Naive thymus-derived CD4-positive, alpha-beta T cell (primary cell): ENCODE measurements around the gene SPTBN5. TPM values are rescaled to one million over a fixed set of nuclear protein-coding genes. Genes with fewer than 3 reads are reported as not detected.

Experiments
- ATAC-seq: fragments of 150-1000 bp; cut with Tn5 transposase; 2 replicates; pipeline ENCODE4 v1.10.0; 2021; ENCODE audit warnings: mild to moderate bottlenecking, moderate library complexity
- CTCF ChIA-PET: fragments of 350-600 bp; sonication (Branson Sonifier 250); formaldehyde crosslinking; loops from one replicate; lab custom pipeline; 2021; ENCODE audit warnings: antibody characterized with exemption; lab: Charles Lee
- POLR2A ChIA-PET: fragments of 350-600 bp; sonication (Branson Sonifier 250); formaldehyde crosslinking; loops from one replicate; lab custom pipeline; 2021; ENCODE audit warnings: antibody characterized with exemption, inconsistent platforms; lab: Charles Lee
- DNase-seq, 9 donors: peaks; one replicate each; pipeline versions ENCODE4 v3.0.0 to v3.0.0-alpha.2; 2020 to 2022; ENCODE audit warnings: mixed read lengths in 1 of 9
- H3K27ac ChIP-seq: one replicate; pipeline ENCODE4 v1.7.0; 2013; ENCODE audit warnings: mild to moderate bottlenecking, low read depth, low read length, moderate library complexity
- H3K27me3 ChIP-seq, 2 donors: one replicate each; pipeline ENCODE4 v1.7.0; 2013; ENCODE audit warnings: low read length in 2 of 2, mild to moderate bottlenecking in 2 of 2, moderate library complexity in 2 of 2; ENCODE audit not compliant: control insufficient read depth in 2 of 2, insufficient read depth in 2 of 2
- H3K36me3 ChIP-seq, 3 experiments: 1 replicate in 2 of 3; 2 replicates in 1 of 3; pipeline ENCODE4 v1.7.0; 2013; ENCODE audit warnings: low read length in 3 of 3, mild to moderate bottlenecking in 3 of 3, moderate library complexity in 1 of 3; ENCODE audit not compliant: insufficient read depth in 3 of 3, control insufficient read depth in 2 of 3
- H3K4me1 ChIP-seq, 2 donors: one replicate each; pipeline ENCODE4 v1.7.0; 2013; ENCODE audit warnings: low read length in 2 of 2, mild to moderate bottlenecking in 2 of 2, moderate library complexity in 1 of 2; ENCODE audit not compliant: control insufficient read depth in 2 of 2, insufficient read depth in 2 of 2
- H3K4me3 ChIP-seq: 2 replicates; pipeline ENCODE4 v1.7.0; 2013; ENCODE audit warnings: mild to moderate bottlenecking, low read length
- H3K9me3 ChIP-seq, 3 experiments: 1 replicate in 2 of 3; 2 replicates in 1 of 3; pipeline ENCODE4 v1.7.0; 2013; ENCODE audit warnings: low read length in 3 of 3; ENCODE audit not compliant: control insufficient read depth in 2 of 3
- H3K27ac Mint-ChIP-seq, 9 donors: one replicate each; pipeline ENCODE4 v1.8.0; 2020 to 2022; ENCODE audit warnings: mixed read lengths in 9 of 9, mild to moderate bottlenecking in 8 of 9, moderate library complexity in 5 of 9, inconsistent platforms in 2 of 9
- H3K27me3 Mint-ChIP-seq, 5 donors: one replicate each; pipeline ENCODE4 v1.8.0; 2021 to 2022; ENCODE audit warnings: mixed read lengths in 5 of 5, mild to moderate bottlenecking in 1 of 5
- H3K36me3 Mint-ChIP-seq, 5 donors: one replicate each; pipeline ENCODE4 v1.8.0; 2020 to 2022; ENCODE audit warnings: mixed read lengths in 5 of 5, mild to moderate bottlenecking in 3 of 5, inconsistent platforms in 1 of 5
- H3K4me1 Mint-ChIP-seq, 7 donors: one replicate each; pipeline ENCODE4 v1.8.0; 2020 to 2022; ENCODE audit warnings: mixed read lengths in 7 of 7, mild to moderate bottlenecking in 3 of 7, inconsistent platforms in 1 of 7
- H3K4me3 Mint-ChIP-seq, 10 donors: one replicate each; pipeline ENCODE4 v1.8.0; 2020 to 2022; ENCODE audit warnings: mild to moderate bottlenecking in 10 of 10, mixed read lengths in 10 of 10, moderate library complexity in 6 of 10, inconsistent platforms in 2 of 10
- H3K9me3 Mint-ChIP-seq, 11 donors: one replicate each; pipeline ENCODE4 v1.8.0; 2020 to 2022; ENCODE audit warnings: mixed read lengths in 11 of 11, mild to moderate bottlenecking in 4 of 11, inconsistent platforms in 1 of 11, moderate library complexity in 1 of 11
- intact Hi-C, 2 donors: fragments of 100-400 bp; cut with micrococcal nuclease; formaldehyde crosslinking; loops; one replicate each; pipeline ENCODE4 v1.15.1; 2023
- polyA plus RNA-seq, 2 donors: library from polyadenylated mRNA; unstranded; fragments of 300-500 nt; fragmentation: Illumina TruSeq; gene quantifications; one replicate each; pipeline ENCODE4 v1.2.3, GENCODE V29; 2021
- total RNA-seq, 6 experiments: library from RNA in 5 of 6; stranded (reverse) in 5 of 6; gene quantifications; 1 replicate in 5 of 6; 2 replicates in 1 of 6; pipeline ENCODE4 v1.2.3 and lab custom pipeline; 2021 to 2026

Gene SPTBN5
- total and polyA plus RNA-seq, 7 experiments from 2014 or later = 0.12 to 2.7 (median 1.7) TPM; not detected in 1

DNA sequence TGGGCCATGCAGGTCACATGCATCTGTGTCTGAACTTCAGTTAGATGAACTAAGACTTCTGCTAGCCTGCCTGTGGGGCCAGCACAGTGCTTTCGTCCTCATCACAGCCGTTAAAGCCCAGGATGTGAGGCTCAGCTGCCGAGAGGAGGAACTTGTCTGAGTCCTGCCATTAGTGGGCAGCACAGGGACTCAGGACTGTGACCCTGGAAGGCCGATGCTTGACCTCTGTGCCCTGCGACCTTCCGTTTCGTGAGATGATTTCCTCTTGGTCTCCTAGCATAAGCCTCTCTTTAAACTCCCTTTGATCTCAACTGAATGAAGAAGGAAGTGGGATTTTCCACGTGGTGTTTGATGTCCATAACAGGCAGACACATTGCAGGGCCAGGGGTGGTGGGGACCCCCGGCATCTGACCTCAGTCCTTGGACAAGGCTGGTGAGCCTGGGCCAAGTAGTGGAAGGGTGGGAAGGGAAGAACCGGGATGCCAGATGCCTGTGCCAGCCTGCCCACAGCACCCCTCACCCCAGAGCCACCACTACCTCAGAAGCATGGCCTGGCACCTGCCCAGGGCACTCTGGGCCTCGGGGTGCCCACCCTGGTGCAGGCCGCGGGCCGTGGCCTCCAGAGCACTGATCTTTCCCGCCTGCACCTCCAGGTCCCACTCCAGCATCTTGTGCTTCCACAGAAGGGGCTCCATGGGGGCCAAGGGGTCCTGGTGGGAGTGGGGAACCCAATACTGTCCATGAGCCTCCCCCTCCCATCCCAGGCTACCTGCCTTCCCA lies 33.6 kb downstream of the SPTBN5 start:
- CTCF ChIA-PET = no interaction called here
- H3K4me3 Mint-ChIP-seq = no peak overlapping the region
- peaks cover 4 to 16% (median 6%) of the 10 kb centered on the region in 7 donors for H3K4me1 Mint-ChIP-seq
- Histone ChIP-seq H3K36me3 (no peaks in the 10 kb centered on the region), H3K9me3 (no peaks in the 10 kb centered on the region), H3K27me3 (no peaks in the 10 kb centered on the region), H3K4me1 (no peaks in the 10 kb centered on the region), H3K4me3 (no peak overlapping the region), H3K27ac (no peak overlapping the region)
- POLR2A ChIA-PET = interaction anchor here (1.1 kb wide), 1 partner anchor 83 kb away, joined by 3 read pairs; no protein-coding TSS in a partner anchor
- no peaks in the 10 kb centered on the region for H3K36me3 Mint-ChIP-seq
- no peak overlapping the region for H3K27ac Mint-ChIP-seq
- intact Hi-C loops = no loop called here
- H3K27me3 Mint-ChIP-seq = no peaks in the 10 kb centered on the region
- ATAC-seq (peak; percentile 53), DNase-seq (no peak)
- no peaks in the 10 kb centered on the region for H3K9me3 Mint-ChIP-seq

DNA sequence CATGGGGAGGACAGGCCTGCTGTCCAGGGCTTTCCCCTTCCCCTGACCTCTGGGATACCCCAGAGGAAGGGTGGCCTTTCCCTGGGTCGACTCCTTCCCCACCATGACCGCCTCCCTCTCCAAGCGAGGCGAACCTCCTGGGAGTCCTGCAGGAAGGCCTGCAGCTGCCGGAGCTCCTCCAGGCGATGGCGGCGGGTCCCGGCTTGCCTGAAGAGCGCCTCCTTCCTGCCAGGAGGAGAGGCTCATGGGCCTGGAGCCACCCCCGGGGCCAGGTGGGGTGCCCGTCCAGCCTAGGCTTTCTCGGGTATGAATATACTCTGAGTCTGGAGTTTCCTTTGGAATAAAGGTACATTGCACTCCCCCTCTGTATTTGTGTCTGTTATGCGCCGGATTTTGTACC lies 35.1 kb downstream of the SPTBN5 start:
- no peaks in the 10 kb centered on the region for H3K27me3 ChIP-seq
- Mint-ChIP-seq H3K36me3 (no peaks in the 10 kb centered on the region), H3K27me3 (no peaks in the 10 kb centered on the region), H3K4me3 (no peak overlapping the region), H3K9me3 (no peaks in the 10 kb centered on the region), H3K27ac (no peak overlapping the region), H3K4me1 (peaks cover 4 to 16% (median 6%) of the 10 kb centered on the region in 7 donors)
- intact Hi-C loops = no loop called here
- H3K4me1 ChIP-seq = no peaks in the 10 kb centered on the region
- no peak overlapping the region for H3K4me3 ChIP-seq
- no peaks in the 10 kb centered on the region for H3K36me3 ChIP-seq
- ChIA-PET CTCF (no interaction called here), POLR2A (no interaction called here)
- no peak for DNase-seq
- no peak for ATAC-seq
- no peak overlapping the region for H3K27ac ChIP-seq
- no peaks in the 10 kb centered on the region for H3K9me3 ChIP-seq

DNA sequence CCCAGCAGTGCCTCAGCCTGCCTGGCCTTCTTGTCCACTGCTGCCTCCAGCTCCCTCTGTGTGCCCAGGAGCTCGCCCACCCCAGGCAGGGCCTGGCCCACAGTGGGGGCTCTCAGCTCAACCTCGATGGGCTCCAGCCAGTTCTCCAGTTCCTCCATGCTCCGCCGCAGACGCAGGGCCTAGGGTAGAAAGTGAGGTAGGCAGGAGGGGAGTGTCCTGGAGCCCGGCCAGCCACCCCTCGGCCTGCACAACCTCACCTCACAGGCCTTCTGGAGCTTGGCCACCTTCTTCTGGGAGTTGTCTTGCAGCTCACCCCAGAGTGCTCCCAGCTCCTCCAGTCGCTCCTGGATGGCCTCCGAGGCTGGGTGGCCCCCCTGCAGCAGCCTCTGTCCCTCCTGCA lies 36.5 kb downstream of the SPTBN5 start:
- H3K4me3 ChIP-seq = no peak overlapping the region
- ChIA-PET POLR2A (no interaction called here), CTCF (interaction anchor here (0.5 kb wide), 1 partner anchor 46 kb away, joined by 4 read pairs; no protein-coding TSS in a partner anchor)
- no peaks in the 10 kb centered on the region for H3K27me3 ChIP-seq
- no peaks in the 10 kb centered on the region for H3K9me3 Mint-ChIP-seq
- ATAC-seq = no peak
- no peaks in the 10 kb centered on the region for H3K27me3 Mint-ChIP-seq
- no peaks in the 10 kb centered on the region for H3K4me1 ChIP-seq
- H3K27ac Mint-ChIP-seq = no peak overlapping the region
- DNase-seq = no peak
- H3K4me3 Mint-ChIP-seq = no peak overlapping the region
- H3K9me3 ChIP-seq = no peaks in the 10 kb centered on the region
- no peaks in the 10 kb centered on the region for H3K36me3 ChIP-seq
- H3K4me1 Mint-ChIP-seq = peaks cover 4 to 13% (median 6%) of the 10 kb centered on the region in 7 donors
- no peak overlapping the region for H3K27ac ChIP-seq
- intact Hi-C loops = no loop called here
- H3K36me3 Mint-ChIP-seq = no peaks in the 10 kb centered on the region

DNA sequence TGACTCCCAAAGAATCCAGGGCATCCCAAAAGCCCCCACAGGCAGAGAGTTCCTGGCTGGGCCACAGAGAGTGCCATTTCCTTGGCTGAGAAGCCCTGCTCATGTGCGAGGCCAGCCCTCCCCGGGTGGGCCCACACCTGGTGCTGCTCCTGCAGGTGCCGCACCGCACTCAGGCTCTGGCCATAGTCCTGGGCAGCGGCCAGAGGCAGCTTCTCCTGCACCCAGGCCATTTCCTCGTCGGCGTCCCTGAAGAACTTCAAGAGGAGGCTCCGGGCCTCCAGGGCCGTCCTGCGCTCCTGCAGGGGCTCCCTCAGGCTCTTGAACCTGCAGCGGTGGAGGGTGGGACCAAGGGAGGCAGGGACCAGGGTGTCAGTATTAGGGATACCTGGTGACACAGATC lies 37.1 kb downstream of the SPTBN5 start:
- H3K9me3 ChIP-seq = no peaks in the 10 kb centered on the region
- intact Hi-C loops = no loop called here
- no peak overlapping the region for H3K27ac ChIP-seq
- no peaks in the 10 kb centered on the region for H3K4me1 ChIP-seq
- no peaks in the 10 kb centered on the region for H3K36me3 ChIP-seq
- H3K27ac Mint-ChIP-seq = no peak overlapping the region
- no peaks in the 10 kb centered on the region for H3K27me3 ChIP-seq
- POLR2A ChIA-PET = interaction anchor here (0.5 kb wide), 1 partner anchor 36 kb away, joined by 3 read pairs; no protein-coding TSS in a partner anchor
- no peaks in the 10 kb centered on the region for H3K9me3 Mint-ChIP-seq
- H3K36me3 Mint-ChIP-seq = no peaks in the 10 kb centered on the region
- CTCF ChIA-PET = interaction anchor here (0.5 kb wide), 1 partner anchor 47 kb away, joined by 4 read pairs; no protein-coding TSS in a partner anchor
- ATAC-seq (no peak), DNase-seq (no peak)
- H3K27me3 Mint-ChIP-seq = no peaks in the 10 kb centered on the region
- no peak overlapping the region for H3K4me3 Mint-ChIP-seq
- no peak overlapping the region for H3K4me3 ChIP-seq
- H3K4me1 Mint-ChIP-seq = peaks cover 4 to 13% (median 6%) of the 10 kb centered on the region in 7 donors

DNA sequence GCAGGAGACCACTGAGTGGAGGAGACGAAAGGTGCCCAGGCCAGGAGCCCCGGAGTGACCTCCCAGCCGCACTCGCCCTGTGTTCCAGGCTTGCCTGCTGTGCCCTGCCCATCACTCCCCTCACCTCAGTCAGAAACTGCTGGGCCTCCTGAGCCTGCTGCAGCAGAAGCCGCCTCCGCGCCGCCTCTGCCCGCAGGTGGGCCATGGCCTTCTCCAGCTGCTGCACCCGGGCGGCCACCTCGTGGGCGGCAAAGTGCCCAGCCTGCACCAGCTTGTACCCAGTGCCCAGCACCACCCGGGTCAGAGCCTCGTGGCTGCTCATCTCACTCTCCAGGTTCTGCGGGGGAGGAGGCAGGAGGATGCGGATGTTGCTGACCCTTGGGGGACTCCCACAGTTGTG lies 37.6 kb downstream of the SPTBN5 start:
- ChIA-PET CTCF (no interaction called here), POLR2A (interaction anchor here (0.5 kb wide), 1 partner anchor 37 kb away, joined by 3 read pairs; no protein-coding TSS in a partner anchor)
- ATAC-seq = no peak
- H3K4me3 ChIP-seq = no peak overlapping the region
- H3K9me3 Mint-ChIP-seq = no peaks in the 10 kb centered on the region
- H3K4me1 Mint-ChIP-seq = peaks cover 4 to 13% (median 6%) of the 10 kb centered on the region in 7 donors
- H3K9me3 ChIP-seq = no peaks in the 10 kb centered on the region
- H3K36me3 ChIP-seq = no peaks in the 10 kb centered on the region
- no peaks in the 10 kb centered on the region for H3K4me1 ChIP-seq
- H3K27me3 ChIP-seq = no peaks in the 10 kb centered on the region
- no peak overlapping the region for H3K27ac Mint-ChIP-seq
- no peaks in the 10 kb centered on the region for H3K27me3 Mint-ChIP-seq
- DNase-seq = no peak
- H3K27ac ChIP-seq = no peak overlapping the region
- no peak overlapping the region for H3K4me3 Mint-ChIP-seq
- intact Hi-C loops = no loop called here
- H3K36me3 Mint-ChIP-seq = no peaks in the 10 kb centered on the region

DNA sequence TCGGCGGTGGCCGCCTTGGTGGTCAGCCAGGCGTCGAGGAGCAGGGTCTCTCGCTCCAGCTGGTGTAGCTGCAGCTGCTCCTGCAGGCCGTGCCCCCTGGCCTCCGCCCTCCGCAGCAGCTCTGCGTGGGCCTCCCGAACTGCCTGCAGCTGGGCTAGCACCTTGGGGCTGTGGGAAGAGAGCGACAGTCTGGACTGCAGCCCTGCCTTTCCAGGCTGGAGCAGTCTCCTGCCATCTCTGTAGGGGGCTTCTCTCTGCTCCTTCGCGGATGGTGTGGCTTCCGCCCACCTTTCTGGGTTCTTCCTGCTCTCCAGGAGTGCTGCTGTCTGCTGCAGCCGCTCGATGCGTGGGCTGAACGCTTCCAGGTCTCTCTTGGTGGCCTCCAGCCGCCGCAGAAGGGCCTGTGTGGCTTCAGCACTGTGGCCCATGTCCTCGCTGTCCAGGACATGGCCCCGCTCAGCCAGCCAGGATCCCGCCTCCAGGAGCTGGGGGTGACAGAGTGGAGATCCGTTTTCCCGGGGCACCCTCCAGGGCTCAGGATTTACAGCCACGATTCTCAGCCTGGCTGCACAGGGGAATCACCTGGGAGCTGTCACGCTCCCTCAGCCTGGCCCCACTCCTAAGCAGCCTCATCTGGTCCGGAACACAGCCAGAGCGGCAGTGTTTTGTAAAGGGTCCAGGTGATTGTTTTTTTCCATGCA lies 38.4 kb downstream of the SPTBN5 start:
- no peaks in the 10 kb centered on the region for H3K4me1 ChIP-seq
- H3K27me3 Mint-ChIP-seq = no peaks in the 10 kb centered on the region
- CTCF ChIA-PET = no interaction called here
- H3K27ac Mint-ChIP-seq = no peak overlapping the region
- no peaks in the 10 kb centered on the region for H3K9me3 Mint-ChIP-seq
- ATAC-seq (no peak), DNase-seq (no peak)
- H3K4me1 Mint-ChIP-seq = peaks cover 1 to 7% (median 5%) of the 10 kb centered on the region in 7 donors
- H3K27me3 ChIP-seq = no peaks in the 10 kb centered on the region
- H3K4me3 Mint-ChIP-seq = no peak overlapping the region
- POLR2A ChIA-PET = interaction anchor here (0.7 kb wide), 1 partner anchor 24 kb away, joined by 3 read pairs; no protein-coding TSS in a partner anchor
- intact Hi-C loops = no loop called here
- H3K36me3 ChIP-seq = no peaks in the 10 kb centered on the region
- H3K36me3 Mint-ChIP-seq = no peaks in the 10 kb centered on the region
- H3K27ac ChIP-seq = no peak overlapping the region
- H3K4me3 ChIP-seq = no peak overlapping the region
- H3K9me3 ChIP-seq = no peaks in the 10 kb centered on the region
